Activated T-cell treated with anti-CD3 and anti-CD28 coated beads, Interleukin-2, amount 50 U/mL, for 72 hours (primary cell): ENCODE data around the gene ATP2B2. TPM values are rescaled to one million over a fixed set of nuclear protein-coding genes. Genes with fewer than 3 reads are reported as not detected.
"Not testable (repeated sequence)": the region's sequence is repeated elsewhere in the genome, so short reads cannot be mapped to it uniquely, and the experiment has no call there.

Experiments
- ATAC-seq, 2 donors: fragments of 150-1000 bp; cut with Tn5 transposase; replicated peaks in 1 of 2; 2 replicates each; pipeline ENCODE4 v1.10.0; 2021; ENCODE audit warnings: moderate library complexity in 2 of 2, mild to moderate bottlenecking in 1 of 2
- DNase-seq, 2 donors: peaks; one replicate each; pipeline ENCODE4 v3.0.0; 2021 to 2022; ENCODE audit warnings: mixed read lengths in 1 of 2
- H3K27ac Mint-ChIP-seq: one replicate; pipeline ENCODE4 v1.8.0; 2022; ENCODE audit warnings: mild to moderate bottlenecking, moderate library complexity, mixed read lengths
- H3K27me3 Mint-ChIP-seq: one replicate; pipeline ENCODE4 v1.8.0; 2022; ENCODE audit warnings: low read depth, mixed read lengths
- H3K36me3 Mint-ChIP-seq, 2 donors: one replicate each; pipeline ENCODE4 v1.8.0; 2022; ENCODE audit warnings: mixed read lengths in 2 of 2, mild to moderate bottlenecking in 1 of 2; ENCODE audit not compliant: insufficient read depth in 2 of 2
- H3K4me1 Mint-ChIP-seq: one replicate; pipeline ENCODE4 v1.8.0; 2022; ENCODE audit warnings: low read depth, mixed read lengths
- H3K4me3 Mint-ChIP-seq, 2 donors: one replicate each; pipeline ENCODE4 v1.8.0; 2022; ENCODE audit warnings: mild to moderate bottlenecking in 2 of 2, mixed read lengths in 2 of 2, moderate library complexity in 2 of 2
- H3K9me3 Mint-ChIP-seq, 2 donors: one replicate each; pipeline ENCODE4 v1.8.0; 2022; ENCODE audit warnings: mixed read lengths in 2 of 2
- total RNA-seq, 2 donors: library from RNA; stranded (reverse); gene quantifications; one replicate each; pipeline ENCODE4 v1.2.3, GENCODE V29; 2022

ATP2B2 gene
- total RNA-seq, 2 donors from 2014 or later = not detected

GRCh38 chr3:10392244-10392643 is 113.1 kb downstream of the ATP2B2 start:
- no peak for DNase-seq
- Mint-ChIP-seq H3K27ac (no peak overlapping the region), H3K9me3 (peaks cover 0 to 2% of the 10 kb centered on the region in 2 donors), H3K4me1 (peaks cover 44% of the 10 kb centered on the region), H3K36me3 (no peaks in the 10 kb centered on the region), H3K4me3 (no peak overlapping the region), H3K27me3 (no peaks in the 10 kb centered on the region)
- ATAC-seq = no peak

DNA sequence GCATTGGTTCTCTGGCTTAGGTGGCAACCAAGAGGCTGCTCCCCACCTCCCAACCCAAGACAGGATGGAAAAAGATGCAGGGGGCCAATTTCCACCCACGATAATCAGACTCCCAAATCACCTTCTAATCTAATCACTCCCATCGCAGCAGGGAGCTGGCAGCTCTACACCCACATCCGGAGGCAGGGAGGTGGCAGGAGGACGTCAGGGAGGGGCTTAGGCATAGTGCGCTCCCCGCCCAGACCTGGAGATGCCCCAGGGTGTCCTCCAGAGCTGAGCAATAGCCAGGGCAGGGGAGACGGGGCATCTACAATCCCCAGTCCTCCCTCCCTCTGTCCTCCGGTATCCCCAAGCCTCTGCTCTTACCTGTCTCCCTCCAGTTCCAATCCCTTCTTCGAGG is 114.0 kb downstream of the ATP2B2 start:
- no peak for DNase-seq

GRCh38 chr3:10390641-10391373 is 114.6 kb downstream of the ATP2B2 start:
- no peaks in the 10 kb centered on the region for H3K27me3 Mint-ChIP-seq
- no peaks in the 10 kb centered on the region for H3K36me3 Mint-ChIP-seq
- ATAC-seq = no peak
- H3K27ac Mint-ChIP-seq = no peak overlapping the region
- H3K9me3 Mint-ChIP-seq = peaks cover 0 to 2% of the 10 kb centered on the region in 2 donors
- no peak overlapping the region for H3K4me3 Mint-ChIP-seq
- DNase-seq = no peak
- peaks cover 42% of the 10 kb centered on the region for H3K4me1 Mint-ChIP-seq

More for the DNA sequence above, 114.0 kb downstream of the ATP2B2 start:
- H3K4me1 Mint-ChIP-seq = peaks cover 47% of the 10 kb centered on the region
- H3K9me3 Mint-ChIP-seq = peaks cover 0 to 2% of the 10 kb centered on the region in 2 donors
- H3K27ac Mint-ChIP-seq = no peak overlapping the region
- H3K36me3 Mint-ChIP-seq = no peaks in the 10 kb centered on the region
- no peaks in the 10 kb centered on the region for H3K27me3 Mint-ChIP-seq
- H3K4me3 Mint-ChIP-seq = no peak overlapping the region
- no peak for ATAC-seq

DNA sequence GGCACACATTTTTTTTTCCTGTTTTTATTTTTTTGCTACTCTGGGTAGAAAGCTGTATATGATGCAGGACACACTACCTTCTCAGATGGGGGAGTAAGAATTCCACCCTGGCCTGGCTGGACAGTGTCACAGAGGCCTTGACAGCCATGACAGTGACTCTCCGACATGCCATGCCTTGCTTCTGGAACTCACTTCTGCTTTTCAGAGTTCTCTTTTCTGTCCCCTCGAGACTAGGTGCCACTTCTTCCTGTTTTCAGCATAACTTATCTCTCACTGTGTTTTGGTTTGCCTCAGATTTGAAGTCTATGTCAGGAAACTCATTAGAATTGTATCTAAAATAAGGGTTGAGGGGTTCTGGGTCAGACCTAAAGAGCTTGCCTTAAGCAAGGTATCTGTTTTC is 115.4 kb downstream of the ATP2B2 start:
- no peak overlapping the region for H3K4me3 Mint-ChIP-seq

DNA sequence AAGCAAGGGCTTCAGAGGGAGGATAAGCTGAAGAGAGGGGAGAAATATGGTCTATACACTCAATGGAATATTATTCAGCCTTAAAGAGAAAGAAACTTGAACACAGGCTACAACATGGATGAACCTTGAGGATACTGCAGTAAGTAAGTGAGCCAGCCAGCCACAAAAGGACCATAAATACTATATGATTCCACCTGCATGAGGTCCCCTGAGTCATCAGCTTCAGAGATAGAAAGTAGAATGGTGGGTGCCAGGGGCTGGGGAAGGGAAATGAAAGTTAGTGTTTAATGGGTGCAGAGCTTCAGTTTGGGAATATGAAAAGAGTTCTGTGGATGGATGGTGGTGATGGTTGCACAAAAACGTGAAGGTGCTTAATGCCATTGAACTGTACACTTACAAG is 116.0 kb downstream of the ATP2B2 start:
- Mint-ChIP-seq H3K27me3 (no peaks in the 10 kb centered on the region), H3K4me3 (no peak overlapping the region), H3K9me3 (peaks cover 0 to 2% of the 10 kb centered on the region in 2 donors), H3K4me1 (peaks cover 34% of the 10 kb centered on the region), H3K27ac (no peak overlapping the region), H3K36me3 (no peaks in the 10 kb centered on the region)
- DNase-seq (no peak), ATAC-seq (peak in 1 of 2 donors; percentile 64)

More for the DNA sequence above, 115.4 kb downstream of the ATP2B2 start:
- H3K36me3 Mint-ChIP-seq = no peaks in the 10 kb centered on the region
- H3K4me1 Mint-ChIP-seq = peaks cover 36% of the 10 kb centered on the region
- peaks cover 0 to 2% of the 10 kb centered on the region in 2 donors for H3K9me3 Mint-ChIP-seq
- H3K27me3 Mint-ChIP-seq = no peaks in the 10 kb centered on the region
- DNase-seq (no peak), ATAC-seq (no peak)
- no peak overlapping the region for H3K27ac Mint-ChIP-seq

DNA sequence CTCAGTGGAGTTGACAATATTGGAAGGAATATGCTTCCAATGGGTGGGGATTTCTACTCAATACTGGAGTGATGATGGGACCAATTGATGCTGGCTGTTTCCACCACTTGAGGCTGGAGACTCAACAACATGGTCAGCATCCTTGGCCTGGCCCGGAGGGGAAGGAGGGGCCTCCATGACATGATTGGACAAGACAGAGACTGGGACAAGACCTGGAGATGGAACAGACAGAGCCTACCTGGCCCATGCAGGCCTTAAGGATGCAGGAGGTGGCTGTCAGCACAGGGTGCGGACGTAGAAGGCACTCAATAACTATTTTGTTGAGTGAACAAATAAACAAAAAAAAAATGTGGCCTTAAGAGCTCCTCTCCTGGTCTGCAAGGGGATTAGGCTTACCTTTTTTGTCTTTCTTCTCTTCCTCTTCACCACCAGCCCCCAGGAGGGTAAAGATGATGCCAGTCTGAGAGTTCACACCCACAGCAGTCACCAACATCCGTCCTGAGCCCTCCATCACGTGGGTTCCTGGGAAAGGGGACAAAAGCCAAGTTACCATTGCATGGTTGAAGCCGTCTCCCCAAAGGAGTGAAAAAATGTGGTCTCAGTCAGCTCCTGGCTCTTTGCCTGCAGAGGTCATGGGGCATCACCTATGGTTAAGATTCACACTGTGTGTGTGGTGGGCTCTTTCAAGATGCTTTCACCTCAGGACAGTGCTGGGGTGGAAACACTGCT is 117.3 kb downstream of the ATP2B2 start:
- H3K36me3 Mint-ChIP-seq = no peaks in the 10 kb centered on the region
- peaks cover 33% of the 10 kb centered on the region for H3K4me1 Mint-ChIP-seq
- ATAC-seq = no peak
- no peak overlapping the region for H3K27ac Mint-ChIP-seq
- no peak overlapping the region for H3K4me3 Mint-ChIP-seq
- no peak for DNase-seq
- H3K27me3 Mint-ChIP-seq = no peaks in the 10 kb centered on the region
- H3K9me3 Mint-ChIP-seq = peaks cover 0 to 2% of the 10 kb centered on the region in 2 donors

GRCh38 chr3:10386121-10386520 is 119.3 kb downstream of the ATP2B2 start:
- Mint-ChIP-seq H3K4me1 (peaks cover 30% of the 10 kb centered on the region), H3K27ac (peak overlapping the region; percentile 34), H3K4me3 (no peak overlapping the region), H3K27me3 (no peaks in the 10 kb centered on the region), H3K36me3 (no peaks in the 10 kb centered on the region), H3K9me3 (peaks cover 0 to 2% of the 10 kb centered on the region in 2 donors)
- ATAC-seq (no peak), DNase-seq (no peak)

DNA sequence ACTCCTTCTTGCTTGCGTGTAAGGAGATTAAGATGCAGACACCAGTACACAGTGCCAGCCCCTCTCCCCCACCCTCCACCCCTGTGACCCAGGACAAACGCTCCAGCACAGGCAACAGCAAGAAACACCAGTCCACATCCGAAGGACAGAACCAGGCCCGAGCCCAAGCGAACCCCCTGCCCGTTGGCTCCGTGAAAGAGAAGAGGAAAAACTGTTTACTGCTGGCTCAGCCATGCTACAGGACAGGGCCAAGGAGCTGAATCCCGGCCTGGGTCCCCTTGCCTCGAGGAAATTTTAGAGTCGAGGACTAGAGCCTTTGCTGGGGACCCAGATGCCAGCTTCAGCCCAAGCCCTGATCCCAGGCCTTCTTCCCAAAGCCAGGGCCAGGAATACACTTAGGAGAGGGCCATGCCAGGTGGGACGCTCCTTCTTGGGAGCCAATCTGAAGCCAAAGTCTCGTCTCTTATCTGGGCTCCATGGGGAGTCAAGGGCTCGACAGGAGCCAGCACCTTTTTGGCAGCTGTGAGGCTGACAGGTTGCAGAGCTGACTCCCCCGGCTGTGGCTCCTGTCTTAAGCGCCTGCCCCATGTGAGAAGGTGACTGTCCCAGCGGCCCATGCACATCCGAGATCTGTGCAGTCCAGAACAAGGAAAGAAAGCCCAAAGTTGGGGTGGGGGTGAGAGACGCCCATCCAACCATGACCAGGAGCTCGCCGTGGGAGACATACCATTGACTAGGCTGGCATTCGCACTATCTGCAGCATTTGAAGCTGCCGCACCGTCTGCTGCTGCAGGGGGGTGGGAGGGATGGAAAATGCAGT is 120.6 kb downstream of the ATP2B2 start:
- DNase-seq (no peak), ATAC-seq (no peak)
- Mint-ChIP-seq H3K4me3 (no peak overlapping the region), H3K4me1 (peaks cover 24% of the 10 kb centered on the region), H3K36me3 (no peaks in the 10 kb centered on the region), H3K27ac (no peak overlapping the region), H3K9me3 (peaks cover 0 to 2% of the 10 kb centered on the region in 2 donors), H3K27me3 (no peaks in the 10 kb centered on the region)

DNA sequence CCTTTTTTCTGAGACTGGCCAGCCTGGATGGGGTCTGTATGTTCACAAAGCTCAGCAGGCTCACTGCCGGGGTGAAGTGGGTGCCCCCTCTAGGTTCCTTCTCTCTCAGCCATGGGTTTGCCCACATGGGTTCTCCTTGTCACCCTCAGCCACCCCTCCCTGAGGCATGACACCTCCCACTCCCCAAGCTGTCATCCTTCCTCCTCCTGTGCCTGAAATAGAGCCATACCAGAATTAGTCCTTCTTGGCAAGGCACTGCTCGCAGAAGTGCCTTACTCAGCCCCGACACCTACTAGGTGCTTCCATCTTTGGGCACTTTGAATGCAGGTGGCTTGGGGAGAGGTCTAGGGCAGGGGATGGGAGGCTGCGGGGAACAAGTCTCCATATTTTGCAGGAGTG is 121.5 kb downstream of the ATP2B2 start:
- Mint-ChIP-seq H3K27ac (no peak overlapping the region), H3K4me3 (no peak overlapping the region), H3K27me3 (no peaks in the 10 kb centered on the region), H3K4me1 (peaks cover 16% of the 10 kb centered on the region), H3K9me3 (peaks cover 0 to 2% of the 10 kb centered on the region in 2 donors), H3K36me3 (no peaks in the 10 kb centered on the region)
- ATAC-seq = no peak
- no peak for DNase-seq

GRCh38 chr3:10382892-10383849 is 122.2 kb downstream of the ATP2B2 start:
- Mint-ChIP-seq H3K27me3 (no peaks in the 10 kb centered on the region), H3K4me3 (no peak overlapping the region), H3K27ac (no peak overlapping the region), H3K9me3 (peaks cover 0 to 2% of the 10 kb centered on the region in 2 donors), H3K4me1 (peaks cover 9% of the 10 kb centered on the region), H3K36me3 (no peaks in the 10 kb centered on the region)
- ATAC-seq (no peak), DNase-seq (no peak)

DNA sequence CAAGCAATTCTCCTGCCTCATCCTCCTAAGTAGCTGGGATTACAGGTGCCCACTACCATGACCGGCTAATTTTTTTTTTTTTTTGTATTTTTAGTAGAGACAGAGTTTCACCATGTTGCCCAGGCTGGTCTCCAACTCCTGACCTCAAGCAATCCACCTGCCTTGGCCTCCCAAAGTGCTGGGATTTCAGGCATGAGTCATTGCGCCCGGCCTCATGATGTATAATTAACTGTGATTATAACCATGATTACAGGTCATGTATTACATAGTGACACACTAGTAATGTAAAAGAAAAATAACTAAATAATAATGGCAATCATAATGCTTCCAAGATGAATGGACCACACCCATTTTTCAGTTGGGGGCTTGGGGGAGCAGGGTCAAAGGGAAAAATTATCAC is 122.9 kb downstream of the ATP2B2 start:
- H3K9me3 Mint-ChIP-seq, H3K4me1 Mint-ChIP-seq, H3K4me3 Mint-ChIP-seq, H3K27me3 Mint-ChIP-seq, H3K36me3 Mint-ChIP-seq, H3K27ac Mint-ChIP-seq, ATAC-seq, DNase-seq: not testable (repeated sequence)

GRCh38 chr3:10381336-10381735 is 124.0 kb downstream of the ATP2B2 start:
- DNase-seq = no peak
- no peak for ATAC-seq
- Mint-ChIP-seq H3K27me3 (peaks cover 6% of the 10 kb centered on the region), H3K27ac (no peak overlapping the region), H3K4me3 (no peak overlapping the region), H3K4me1 (no peaks in the 10 kb centered on the region), H3K9me3 (no peaks in the 10 kb centered on the region), H3K36me3 (no peaks in the 10 kb centered on the region)
